Measurements from ENCODE around the gene ITGAL.

Gene ITGAL

GRCh38 chr16:30548416-30549253 lies 76.1 kb downstream of the ITGAL start:
- DNase-seq = no peak

- DNase-seq = no peak
Measured at GRCh38 chr16:30551781-30552180, 79.2 kb downstream of the ITGAL start.

GRCh38 chr16:30552956-30553355 lies 80.4 kb downstream of the ITGAL start:
- DNase-seq = no peak

- no peak for DNase-seq
Measured at GRCh38 chr16:30553393-30553899, 80.9 kb downstream of the ITGAL start.

GRCh38 chr16:30554557-30555314 lies 82.2 kb downstream of the ITGAL start:
- DNase-seq = no peak

GRCh38 chr16:30555315-30556124 lies 83.0 kb downstream of the ITGAL start:
- DNase-seq = no peak

GRCh38 chr16:30556125-30556473 lies 83.6 kb downstream of the ITGAL start:
- no peak for DNase-seq

- no peak for DNase-seq
Measured at GRCh38 chr16:30557707-30557956, 85.1 kb downstream of the ITGAL start.

GRCh38 chr16:30557957-30558788 lies 85.6 kb downstream of the ITGAL start, which contains the start of gene ZNF764:
TSS of gene ZNF764 (minus strand) at chr16:30558374. CDS start at chr16:30558182, 192 bp downstream.
- peak; percentile 92 for DNase-seq

GRCh38 chr16:30558789-30559377 lies 86.3 kb downstream of the ITGAL start:
- no peak for DNase-seq

GRCh38 chr16:30559690-30560089 lies 87.1 kb downstream of the ITGAL start:
- DNase-seq = no peak

- no peak for DNase-seq
Measured at GRCh38 chr16:30561089-30561816, 88.7 kb downstream of the ITGAL start.

GRCh38 chr16:30562021-30562420 lies 89.5 kb downstream of the ITGAL start:
- no peak for DNase-seq

GRCh38 chr16:30565526-30565925 lies 93.0 kb downstream of the ITGAL start:
- no peak for DNase-seq

- no peak for DNase-seq
Measured at GRCh38 chr16:30565984-30566383, 93.4 kb downstream of the ITGAL start.

GRCh38 chr16:30566531-30566930 lies 94.0 kb downstream of the ITGAL start:
- no peak for DNase-seq

- no peak for DNase-seq
Measured at GRCh38 chr16:30567160-30567990, 94.8 kb downstream of the ITGAL start.

GRCh38 chr16:30567991-30568638 lies 95.6 kb downstream of the ITGAL start:
- DNase-seq = no peak

GRCh38 chr16:30569281-30569680 lies 96.7 kb downstream of the ITGAL start:
- no peak for DNase-seq

Measured in 8988T (cell line).